ENCODE results near the gene LIPF.

LIPF gene

GRCh38 chr10:88617772-88618300 is 46.4 kb upstream of the LIPF start:
- CTCF ChIA-PET, result interaction anchor here (0.5 kb wide), 1 partner anchor 34 kb away, joined by 3 read pairs; no protein-coding TSS in a partner anchor
- TF ChIP-seq RBAK (tag by site-specific recombination; IDR thresholded peaks at IDR 0.05) (no peak), ZXDB (tag by site-specific recombination; IDR thresholded peaks at IDR 0.05) (no peak), KLF7 (tag by site-specific recombination; IDR thresholded peaks at IDR 0.05; ENCODE audit: borderline replicate concordance) (no peak), KLF16 (tag by site-specific recombination; IDR thresholded peaks at IDR 0.05) (no peak), ZNF776 (tag by site-specific recombination; IDR thresholded peaks at IDR 0.05; ENCODE audit: borderline replicate concordance) (no peak), HOXA7 (CRISPR knock-in tag; IDR thresholded peaks at IDR 0.05; ENCODE audit: borderline replicate concordance) (no peak), ZNF133 (tag by site-specific recombination; IDR thresholded peaks at IDR 0.05) (no peak), ZNF76 (tag by site-specific recombination; IDR thresholded peaks at IDR 0.05; ENCODE audit: borderline replicate concordance, low read depth) (no peak), PRDM6 (tag by site-specific recombination; IDR thresholded peaks at IDR 0.05) (no peak), ZBTB1 (tag by site-specific recombination; IDR thresholded peaks at IDR 0.05) (no peak), PRDM4 (tag by site-specific recombination; IDR thresholded peaks at IDR 0.05) (no peak), ZNF221 (tag by site-specific recombination; IDR thresholded peaks at IDR 0.05; ENCODE audit: borderline replicate concordance) (no peak), ZNF623 (tag by site-specific recombination; IDR thresholded peaks at IDR 0.05) (no peak), ZNF473 (tag by site-specific recombination; IDR thresholded peaks at IDR 0.05) (no peak), GLIS1 (tag by site-specific recombination; IDR thresholded peaks at IDR 0.05) (no peak), ZNF514 (tag by site-specific recombination; IDR thresholded peaks at IDR 0.05) (no peak), ZBTB49 (tag by site-specific recombination; IDR thresholded peaks at IDR 0.05; ENCODE audit: low read depth) (no peak), ZNF707 (tag by site-specific recombination; IDR thresholded peaks at IDR 0.05) (no peak)
- TF ChIP-seq, protein P1, sequence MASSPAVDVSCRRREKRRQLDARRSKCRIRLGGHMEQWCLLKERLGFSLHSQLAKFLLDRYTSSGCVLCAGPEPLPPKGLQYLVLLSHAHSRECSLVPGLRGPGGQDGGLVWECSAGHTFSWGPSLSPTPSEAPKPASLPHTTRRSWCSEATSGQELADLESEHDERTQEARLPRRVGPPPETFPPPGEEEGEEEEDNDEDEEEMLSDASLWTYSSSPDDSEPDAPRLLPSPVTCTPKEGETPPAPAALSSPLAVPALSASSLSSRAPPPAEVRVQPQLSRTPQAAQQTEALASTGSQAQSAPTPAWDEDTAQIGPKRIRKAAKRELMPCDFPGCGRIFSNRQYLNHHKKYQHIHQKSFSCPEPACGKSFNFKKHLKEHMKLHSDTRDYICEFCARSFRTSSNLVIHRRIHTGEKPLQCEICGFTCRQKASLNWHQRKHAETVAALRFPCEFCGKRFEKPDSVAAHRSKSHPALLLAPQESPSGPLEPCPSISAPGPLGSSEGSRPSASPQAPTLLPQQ (tag by site-specific recombination; IDR thresholded peaks at IDR 0.05), result no peak
- no peak overlapping the region for H3K4me3 ChIP-seq (ENCODE audit: low read depth, low read length)
- H3K27ac ChIP-seq (ENCODE audit: extremely low read depth, low read depth, low read length), result no peak overlapping the region
- H3K4me1 ChIP-seq (ENCODE audit: control insufficient read depth, insufficient read depth, low read length), result no peaks in the 10 kb centered on the region
- POLR2A ChIA-PET, result no interaction called here
- H3K36me3 ChIP-seq (ENCODE audit: control insufficient read depth in 2 of 2, insufficient read depth in 1 of 2, low read length in 2 of 2), result no peaks in the 10 kb centered on the region
- H3K9me3 ChIP-seq (ENCODE audit: control insufficient read depth, insufficient read depth, low read depth, low read length), result no peaks in the 10 kb centered on the region
